Ovary (tissue), 9 donors: Measurements from ENCODE around the gene ASIC1. TPM values are rescaled to one million over a fixed set of nuclear protein-coding genes. Genes with fewer than 3 reads are reported as not detected.

ENCODE experiments used
- DNase-seq, 5 donors: peaks; one replicate each; pipeline ENCODE4 v3.0.0-alpha.2; 2019 to 2020
- H3K27ac ChIP-seq, 2 donors: fragments of 200-600 bp; one replicate each; pipeline versions ENCODE4 v1.5.1 to v1.8.0; 2019 to 2022
- H3K27me3 ChIP-seq: fragments of 200-600 bp; one replicate; pipeline ENCODE4 v1.8.0; 2022
- H3K36me3 ChIP-seq: fragments of 200-600 bp; sonication (generic); one replicate; pipeline ENCODE4 v1.5.1; 2019
- H3K4me1 ChIP-seq: one replicate; pipeline ENCODE4 v1.8.1; 2013; ENCODE audit warnings: mild to moderate bottlenecking, moderate library complexity; ENCODE audit not compliant: insufficient read depth
- H3K4me3 ChIP-seq: fragments of 200-600 bp; sonication (generic); one replicate; pipeline ENCODE4 v1.5.1; 2017
- H3K9me3 ChIP-seq, 2 donors: fragments of 200-600 bp in 1 of 2; sonication (generic) in 1 of 2; one replicate each; pipeline versions ENCODE4 v1.5.1 to v1.8.1; 2013 to 2019; ENCODE audit warnings: mild to moderate bottlenecking in 1 of 2, moderate library complexity in 1 of 2
- EP300 ChIP-seq: sonication (generic); formaldehyde crosslinking; IDR thresholded peaks from one replicate; pipeline ENCODE4 v1.6.1; 2017; ENCODE audit warnings: antibody characterized with exemption
- POLR2A ChIP-seq: fragments of 450-650 bp; IDR thresholded peaks from one replicate; pipeline ENCODE4 v1.6.1; 2017; ENCODE audit warnings: antibody characterized with exemption, mild to moderate bottlenecking, moderate library complexity
- WGBS, 3 donors: extraction: QIAGEN DNeasy Blood & Tissue Kit in 1 of 3; methylation state at CpG; one replicate each; pipeline versions ENCODE4 v1.1.5 to v1.1.7; 2013 to 2017; 5-methylcytosine and 5-hydroxymethylcytosine counted together
- intact Hi-C, 4 donors: fragments of 100-400 bp; cut with DNase I; formaldehyde crosslinking; loops; one replicate each; pipeline versions ENCODE4 v1.11.0 to v1.15.1; 2022 to 2023
- polyA plus RNA-seq, 2 donors: library from polyadenylated mRNA; stranded (reverse); fragments of 200-250 nt in 1 of 2; fragments of 350-450 nt in 1 of 2; fragmentation: Illumina TruSeq in 1 of 2; extraction: RNeasy Lipid Tissue Mini Kit (QIAGEN cat#74804) in 1 of 2; gene quantifications; one replicate each; pipeline ENCODE4 v1.2.3, GENCODE V29; 2013 to 2014
- total RNA-seq, 7 donors: library from RNA; depleted of rRNA in 2 of 7; stranded (reverse); fragments of >200 nt in 2 of 7; fragmentation: NEBNext Ultra II Directional in 3 of 7; extraction: Animal tissue kit (Norgen Biotek cat#: 25700) in 3 of 7; gene quantifications; one replicate each; pipeline versions ENCODE4 v1.1.0 to v1.2.4, GENCODE V29; 2016 to 2023
- TF ChIP-seq, protein P1 (sequence below), 3 donors: fragments of 450-650 bp in 2 of 3; fragments of 200-600 bp in 1 of 3; IDR thresholded peaks; one replicate each; pipeline versions ENCODE4 v1.5.1 to v1.8.0; 2016 to 2022; ENCODE audit warnings: antibody characterized with exemption in 3 of 3, mild to moderate bottlenecking in 1 of 3
- donor health status: DM: no; HTN: no; CAD: no; lungs with moderate emphysema.
- donor health status: DM: no; HTN: no; CAD: no.
- donor health status: Bipolar disorder and iron deficiency.
- donor health status: DM: yes; HTN: yes; CAD: no.
- donor health status: DM: no; HTN: no; CAD: no.
- donor health status: DM: yes; HTN: yes; CAD: no.

Gene ASIC1
- total and polyA plus RNA-seq, 9 donors: 0.12 to 4.1 (median 0.69) TPM

DNA sequence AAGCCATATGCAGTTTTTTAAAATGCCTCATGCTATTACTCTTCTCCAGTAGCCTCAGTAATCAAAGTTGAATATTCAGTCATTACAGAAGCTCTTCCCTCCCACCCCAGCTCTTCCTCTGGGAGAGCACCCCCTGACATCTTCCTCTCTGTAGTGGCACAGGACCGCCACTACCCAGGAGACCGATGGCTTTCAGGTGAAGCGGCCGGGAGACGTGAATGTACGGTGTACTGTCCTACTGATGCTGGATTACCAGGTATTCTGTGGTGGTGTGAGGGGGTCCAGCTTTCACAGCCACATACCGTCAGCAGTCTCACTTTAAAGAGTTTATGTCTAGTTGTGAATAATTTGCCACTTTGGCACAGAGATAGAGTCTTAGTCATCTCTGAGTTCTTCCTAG, 32.3 kb downstream of the ASIC1 start:
- no peaks in the 10 kb centered on the region for H3K27me3 ChIP-seq
- no peak overlapping the region for H3K4me3 ChIP-seq
- H3K36me3 ChIP-seq: no peaks in the 10 kb centered on the region
- TF ChIP-seq, protein P1, sequence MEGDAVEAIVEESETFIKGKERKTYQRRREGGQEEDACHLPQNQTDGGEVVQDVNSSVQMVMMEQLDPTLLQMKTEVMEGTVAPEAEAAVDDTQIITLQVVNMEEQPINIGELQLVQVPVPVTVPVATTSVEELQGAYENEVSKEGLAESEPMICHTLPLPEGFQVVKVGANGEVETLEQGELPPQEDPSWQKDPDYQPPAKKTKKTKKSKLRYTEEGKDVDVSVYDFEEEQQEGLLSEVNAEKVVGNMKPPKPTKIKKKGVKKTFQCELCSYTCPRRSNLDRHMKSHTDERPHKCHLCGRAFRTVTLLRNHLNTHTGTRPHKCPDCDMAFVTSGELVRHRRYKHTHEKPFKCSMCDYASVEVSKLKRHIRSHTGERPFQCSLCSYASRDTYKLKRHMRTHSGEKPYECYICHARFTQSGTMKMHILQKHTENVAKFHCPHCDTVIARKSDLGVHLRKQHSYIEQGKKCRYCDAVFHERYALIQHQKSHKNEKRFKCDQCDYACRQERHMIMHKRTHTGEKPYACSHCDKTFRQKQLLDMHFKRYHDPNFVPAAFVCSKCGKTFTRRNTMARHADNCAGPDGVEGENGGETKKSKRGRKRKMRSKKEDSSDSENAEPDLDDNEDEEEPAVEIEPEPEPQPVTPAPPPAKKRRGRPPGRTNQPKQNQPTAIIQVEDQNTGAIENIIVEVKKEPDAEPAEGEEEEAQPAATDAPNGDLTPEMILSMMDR (IDR thresholded peaks at IDR 0.05): no peak
- no peak for TF ChIP-seq EP300
- TF ChIP-seq POLR2A: no peak
- no peak overlapping the region for H3K27ac ChIP-seq
- intact Hi-C loops: loop anchor here in 1 of 4 donors (10.0 kb wide), 1 partner anchor 225 kb away; no protein-coding TSS in a partner anchor
- no peaks in the 10 kb centered on the region for H3K9me3 ChIP-seq
- 92 to 96% (median 95%) methylated on average over 7 of the region's 7 CpGs for WGBS, 3 donors
- no peak for DNase-seq
- no peaks in the 10 kb centered on the region for H3K4me1 ChIP-seq

GRCh38 chr12:50090391-50090790, 33.0 kb downstream of the ASIC1 start:
- H3K36me3 ChIP-seq: no peaks in the 10 kb centered on the region
- intact Hi-C loops: no loop called here
- H3K27me3 ChIP-seq: no peaks in the 10 kb centered on the region
- no peak for DNase-seq
- H3K4me3 ChIP-seq: no peak overlapping the region
- H3K9me3 ChIP-seq: no peaks in the 10 kb centered on the region
- WGBS, 3 donors: 51 to 61% (median 54%) methylated on average over 5 of the region's 5 CpGs
- TF ChIP-seq POLR2A (no peak), EP300 (no peak)
- TF ChIP-seq, protein P1 (IDR thresholded peaks at IDR 0.05): no peak
- no peaks in the 10 kb centered on the region for H3K4me1 ChIP-seq
- H3K27ac ChIP-seq: no peak overlapping the region

GRCh38 chr12:50097952-50098351, 40.6 kb downstream of the ASIC1 start:
- Histone ChIP-seq H3K27me3 (no peaks in the 10 kb centered on the region), H3K4me1 (peaks cover 5% of the 10 kb centered on the region), H3K27ac (no peak overlapping the region), H3K4me3 (no peak overlapping the region), H3K36me3 (peaks cover 2% of the 10 kb centered on the region), H3K9me3 (no peaks in the 10 kb centered on the region)
- whole genome bisulfite sequencing, 3 donors: 82 to 88% (median 84%) methylated on average over 6 of the region's 6 CpGs
- intact Hi-C loops: no loop called here
- TF ChIP-seq EP300: no peak
- TF ChIP-seq, protein P1 (IDR thresholded peaks at IDR 0.05): no peak
- TF ChIP-seq POLR2A: no peak
- DNase-seq: no peak

DNA sequence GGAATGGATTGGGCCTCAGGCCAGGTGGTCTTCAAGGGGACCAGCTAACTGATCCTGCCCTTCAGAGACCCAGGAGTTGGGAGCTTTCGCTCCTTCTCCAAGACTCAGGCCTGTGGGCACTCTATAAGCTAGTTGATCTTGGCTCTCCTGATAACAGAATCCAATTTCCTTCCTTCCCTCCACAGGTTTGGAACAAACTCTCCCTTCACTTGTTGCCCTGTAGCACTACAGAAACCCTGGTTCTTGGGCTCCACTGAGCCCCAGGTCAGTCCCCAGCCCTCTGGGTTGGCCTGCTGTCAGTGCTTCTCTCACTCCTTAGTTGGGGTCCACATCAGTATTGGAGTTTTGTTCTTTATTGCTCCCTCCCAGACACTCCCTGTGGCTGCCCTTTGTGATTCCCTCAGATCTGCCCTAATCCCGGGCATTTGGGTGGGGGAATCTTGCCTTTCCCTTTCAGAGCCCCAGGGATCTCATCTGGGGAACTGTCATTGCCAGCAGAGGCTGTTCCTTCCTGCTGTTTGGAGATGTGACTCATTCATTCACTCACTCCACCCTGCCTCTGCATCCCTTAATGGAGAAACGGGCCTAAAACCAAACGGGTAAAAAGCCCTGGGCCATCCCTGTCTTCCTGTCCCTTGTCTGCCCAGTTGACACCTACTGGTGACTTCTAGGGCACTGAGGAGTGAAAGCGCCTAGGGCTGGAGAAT, 42.1 kb downstream of the ASIC1 start:
- TF ChIP-seq POLR2A (no peak), EP300 (no peak)
- TF ChIP-seq, protein P1 (IDR thresholded peaks at IDR 0.05): no peak
- intact Hi-C loops: no loop called here
- WGBS, 3 donors: 64 to 70% (median 65%) methylated on average over 5 of the region's 5 CpGs
- Histone ChIP-seq H3K9me3 (no peaks in the 10 kb centered on the region), H3K27ac (no peak overlapping the region), H3K4me1 (peaks cover 15% of the 10 kb centered on the region), H3K36me3 (peaks cover 2% of the 10 kb centered on the region), H3K27me3 (no peaks in the 10 kb centered on the region), H3K4me3 (no peak overlapping the region)
- no peak for DNase-seq
